Activated T-helper 9 cell treated with anti-CD3 and anti-CD28 coated beads, Interleukin-2, amount 50 U/mL, for 16 hours (primary cell): ENCODE measurements around the gene TUBGCP2.
"Not testable (repeated sequence)": the region's sequence is repeated elsewhere in the genome, so short reads cannot be mapped to it uniquely, and the experiment has no call there.

Experiments
- DNase-seq: peaks from one replicate; pipeline ENCODE4 v3.0.0-alpha.2; 2020; ENCODE audit warnings: low read depth

Gene TUBGCP2

DNA sequence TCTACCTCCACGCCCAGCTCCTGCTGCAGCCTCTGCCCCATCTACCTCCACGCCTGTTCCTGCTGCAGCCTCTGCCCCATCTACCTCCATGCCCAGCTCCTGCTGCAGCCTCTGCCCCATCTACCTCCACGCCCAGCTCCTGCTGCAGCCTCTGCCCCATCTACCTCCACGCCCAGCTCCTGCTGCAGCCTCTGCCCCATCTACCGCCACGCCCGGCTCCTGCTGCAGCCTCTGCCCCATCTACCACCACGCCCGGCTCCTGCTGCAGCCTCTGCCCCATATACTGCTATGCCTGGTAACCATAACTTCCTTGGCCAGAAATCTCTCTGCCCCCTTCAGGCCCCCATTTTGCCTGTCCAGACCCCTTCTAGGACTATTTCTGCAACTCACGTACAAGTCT is 43.6 kb downstream of the TUBGCP2 start:
- DNase-seq: not testable (repeated sequence)

DNA sequence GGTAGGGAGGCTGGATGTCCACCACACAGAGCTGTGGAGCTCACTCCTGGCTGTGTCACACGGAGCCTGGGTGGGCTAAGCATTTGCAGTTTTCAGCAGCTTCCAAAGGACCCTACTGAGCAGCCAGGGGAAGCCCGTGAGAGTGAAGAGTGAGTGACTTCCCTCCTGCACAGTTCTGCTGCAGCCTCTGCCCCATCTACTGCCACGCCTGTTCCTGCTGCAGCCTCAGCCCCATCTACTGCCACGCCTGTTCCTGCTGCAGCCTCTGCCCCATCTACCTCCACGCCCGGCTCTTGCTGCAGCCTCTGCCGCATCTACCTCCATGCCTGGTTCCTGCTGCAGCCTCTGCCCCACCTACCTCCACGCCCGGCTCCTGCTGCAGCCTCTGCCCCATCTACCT is 44.2 kb downstream of the TUBGCP2 start:
- DNase-seq: no peak

DNA sequence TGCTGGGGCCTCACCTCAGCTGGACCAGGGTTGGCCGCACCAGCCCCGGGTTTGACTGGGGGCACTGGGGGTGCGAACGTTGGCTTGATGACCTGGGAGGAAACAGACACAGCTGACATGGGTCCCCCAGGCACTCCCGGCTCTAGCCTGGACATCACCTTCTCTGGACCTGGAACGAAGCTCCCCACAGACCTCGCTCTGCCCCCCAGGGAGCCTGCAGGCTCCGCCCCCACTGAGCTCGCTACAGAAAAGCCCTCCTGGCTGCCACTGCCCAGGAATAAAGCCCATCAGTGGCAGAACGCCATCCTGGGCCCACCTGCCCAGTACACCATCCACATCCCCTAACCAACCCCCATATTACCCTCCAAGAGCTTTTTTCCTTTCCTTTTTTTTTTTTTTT is 45.0 kb downstream of the TUBGCP2 start:
- DNase-seq: no peak

DNA sequence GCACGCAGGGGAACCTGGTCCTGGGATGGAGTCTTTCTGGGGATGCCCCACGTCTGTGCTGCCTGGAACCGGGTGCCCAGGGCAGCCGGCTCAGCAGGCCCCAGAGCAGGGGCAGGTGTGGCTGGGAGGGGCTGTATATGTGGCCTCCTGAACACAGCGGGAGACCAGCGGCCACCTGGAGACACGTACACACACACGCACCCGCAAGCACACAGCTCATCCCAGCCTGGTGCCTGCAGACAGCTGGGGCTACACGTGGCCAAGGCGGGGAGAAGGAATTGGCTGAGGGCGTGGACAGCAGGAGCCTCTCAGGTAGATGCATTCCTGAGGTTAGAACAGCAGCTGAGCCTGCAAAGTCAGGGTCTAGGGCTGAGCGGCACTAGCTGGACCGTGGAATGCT is 46.0 kb downstream of the TUBGCP2 start:
- DNase-seq: no peak

DNA sequence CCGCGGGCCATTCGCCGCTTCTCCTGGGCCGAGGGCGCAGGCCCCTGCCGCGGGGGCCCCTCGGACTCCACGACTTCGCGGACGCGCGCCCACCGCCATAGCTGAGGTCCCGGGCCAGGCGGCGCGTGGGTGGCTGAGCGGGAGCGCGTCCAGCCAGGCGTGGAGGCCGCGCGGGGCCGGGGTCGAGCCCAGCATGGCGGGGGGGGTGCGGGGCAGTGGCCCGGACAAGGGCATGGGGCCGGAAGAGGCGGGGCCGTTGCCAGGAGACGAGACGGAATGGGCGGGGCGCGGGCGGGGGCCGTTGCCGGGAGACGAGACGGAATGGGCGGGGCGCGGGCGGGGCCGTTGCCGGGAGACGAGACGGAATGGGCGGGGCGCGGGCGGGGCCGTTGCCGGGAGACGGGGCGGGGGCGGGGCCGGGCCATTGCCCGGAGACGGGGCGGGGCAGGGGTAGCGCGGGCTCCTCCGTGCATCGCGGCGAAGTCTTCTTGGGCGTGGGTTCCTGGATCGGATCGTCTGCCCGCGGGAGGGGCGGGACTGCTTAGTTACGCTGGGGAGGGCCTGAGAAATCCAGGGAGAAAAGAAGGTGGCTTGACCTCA is 46.8 kb downstream of the TUBGCP2 start:
- DNase-seq: peak; percentile 83

DNA sequence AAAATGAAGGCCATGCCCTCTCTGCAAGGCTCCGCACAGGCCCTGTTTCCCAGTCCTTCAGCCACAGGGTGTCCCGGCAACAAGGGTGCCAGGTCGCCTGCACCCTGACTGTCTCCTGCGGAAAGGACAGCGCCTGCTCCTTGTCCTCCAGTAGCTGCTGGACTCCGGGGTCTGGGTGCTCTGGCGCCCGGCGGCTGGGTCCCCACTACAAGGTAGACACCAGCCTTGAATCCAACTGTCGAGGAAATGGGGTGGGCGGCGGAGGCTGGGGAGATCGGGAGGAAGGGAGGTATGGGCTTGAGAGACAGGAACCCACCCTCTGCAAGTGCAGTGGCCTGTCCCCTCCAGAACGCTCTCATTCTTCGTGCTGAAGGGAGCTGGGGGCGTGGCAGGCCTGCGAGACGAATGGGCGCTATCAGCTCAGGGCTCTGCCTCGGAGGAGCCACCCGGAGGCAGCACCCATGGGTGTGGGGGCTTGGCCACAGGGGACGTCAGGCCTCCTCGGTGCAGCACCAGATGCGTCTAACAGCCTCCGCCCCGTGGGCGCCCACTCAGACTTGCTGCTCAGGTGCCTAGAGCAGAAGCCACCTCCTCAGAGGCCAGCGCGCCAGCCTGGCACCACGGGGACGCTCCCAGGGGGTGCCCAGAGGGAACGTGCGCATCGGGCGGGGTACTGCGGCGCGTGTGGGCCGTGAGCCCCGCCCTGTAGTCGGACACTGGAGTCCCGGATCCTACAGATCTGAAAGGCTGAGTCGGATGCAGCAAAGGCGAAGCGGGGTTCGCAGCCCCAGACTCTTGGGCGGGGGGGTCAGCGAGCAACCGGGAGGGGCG is 47.6 kb downstream of the TUBGCP2 start:
- peak; percentile 51 for DNase-seq

DNA sequence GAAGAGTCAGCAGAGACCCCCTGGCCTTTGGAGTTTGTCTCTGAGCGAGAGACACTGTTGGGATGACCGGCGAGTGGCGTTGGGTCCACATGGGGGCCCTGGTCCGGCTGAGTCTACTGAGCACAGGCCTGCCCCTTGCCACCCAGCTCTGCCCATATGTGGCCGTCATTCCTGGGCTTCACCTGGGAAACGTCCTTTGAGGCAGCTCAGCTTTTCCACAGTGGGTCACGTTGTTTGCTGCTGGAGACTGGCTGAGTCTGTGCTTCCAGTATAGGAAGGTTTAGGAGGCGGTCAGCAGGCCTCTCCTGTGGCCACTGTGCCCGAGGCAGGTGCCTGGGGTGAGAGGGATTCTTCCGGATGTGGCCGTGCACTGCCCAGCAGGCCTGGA is 49.1 kb downstream of the TUBGCP2 start:
- no peak for DNase-seq

DNA sequence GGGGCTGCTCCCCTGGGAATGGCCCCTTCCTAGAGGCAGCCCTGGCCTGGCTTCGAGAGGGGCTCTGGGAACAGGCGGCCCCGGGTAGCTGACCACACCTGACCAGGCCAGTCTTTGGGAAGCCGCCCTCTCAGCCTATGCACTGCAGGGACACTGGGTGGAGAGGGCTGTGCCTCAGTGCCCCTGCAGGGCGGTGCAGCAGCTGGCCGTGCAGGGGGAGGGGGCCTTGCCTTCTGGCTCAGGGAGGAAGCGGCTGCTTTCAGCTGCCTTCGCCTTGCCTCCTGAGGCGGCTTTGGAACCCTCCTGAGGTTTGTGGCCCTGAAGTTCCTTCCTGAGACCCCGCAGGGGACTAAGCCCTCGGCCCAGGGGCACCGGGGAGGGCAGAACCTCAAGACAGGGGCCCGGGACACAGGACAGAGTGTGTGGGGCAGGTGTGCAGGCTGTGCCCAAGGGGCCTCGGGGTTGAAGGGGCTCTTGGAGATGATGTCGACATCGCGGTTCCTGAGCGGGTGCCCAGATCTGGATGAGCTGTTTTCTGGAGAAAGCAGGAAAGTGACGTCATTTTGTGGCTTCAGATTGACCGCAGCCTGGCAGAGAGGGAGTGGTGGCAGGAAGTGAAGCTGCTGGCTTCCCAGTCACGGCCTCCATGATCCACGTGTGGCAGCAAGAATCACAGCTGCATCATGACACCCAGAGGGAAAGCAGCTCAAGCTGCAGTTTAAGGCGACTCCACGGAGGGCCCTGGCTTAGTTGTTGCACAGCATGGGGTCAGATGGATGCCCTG is 49.7 kb downstream of the TUBGCP2 start:
- DNase-seq: peak; percentile 77

DNA sequence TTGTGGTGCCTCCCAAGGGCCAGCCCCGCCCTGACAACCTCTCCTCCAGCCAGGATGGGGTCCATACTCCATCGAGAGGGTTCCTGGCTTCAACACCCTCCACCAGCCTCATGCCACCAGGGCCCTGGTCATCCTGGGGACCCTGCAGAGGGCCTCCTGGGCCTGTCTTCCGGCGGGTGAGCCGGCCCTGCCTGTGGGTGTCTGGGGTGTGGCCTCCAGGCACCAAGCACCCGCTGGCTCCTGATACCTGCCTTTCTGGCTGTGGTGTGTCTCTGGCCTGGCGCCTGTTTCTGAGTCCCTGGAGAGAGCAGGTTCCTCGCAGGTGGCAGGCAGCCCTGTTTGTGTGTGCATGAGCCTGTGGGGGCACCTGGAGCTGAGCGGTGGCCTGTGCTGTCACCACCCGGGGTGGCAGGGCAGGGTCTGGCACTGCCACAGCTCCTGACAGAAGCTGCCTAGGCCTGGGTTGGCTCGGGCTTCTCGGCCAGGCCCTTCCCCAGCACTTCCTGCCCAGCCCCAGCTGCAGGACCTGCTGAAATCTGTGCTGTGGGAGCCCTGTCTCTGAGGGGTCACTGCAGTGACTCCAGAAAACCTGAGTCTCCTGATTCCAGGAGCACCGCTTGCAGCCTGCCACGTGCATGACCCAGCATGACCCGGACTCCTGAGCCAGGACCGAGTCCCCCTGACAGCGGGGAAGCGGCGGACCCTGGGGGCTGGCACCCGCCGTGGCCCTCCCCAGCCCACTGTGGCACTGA is 50.4 kb downstream of the TUBGCP2 start:
- no peak for DNase-seq

DNA sequence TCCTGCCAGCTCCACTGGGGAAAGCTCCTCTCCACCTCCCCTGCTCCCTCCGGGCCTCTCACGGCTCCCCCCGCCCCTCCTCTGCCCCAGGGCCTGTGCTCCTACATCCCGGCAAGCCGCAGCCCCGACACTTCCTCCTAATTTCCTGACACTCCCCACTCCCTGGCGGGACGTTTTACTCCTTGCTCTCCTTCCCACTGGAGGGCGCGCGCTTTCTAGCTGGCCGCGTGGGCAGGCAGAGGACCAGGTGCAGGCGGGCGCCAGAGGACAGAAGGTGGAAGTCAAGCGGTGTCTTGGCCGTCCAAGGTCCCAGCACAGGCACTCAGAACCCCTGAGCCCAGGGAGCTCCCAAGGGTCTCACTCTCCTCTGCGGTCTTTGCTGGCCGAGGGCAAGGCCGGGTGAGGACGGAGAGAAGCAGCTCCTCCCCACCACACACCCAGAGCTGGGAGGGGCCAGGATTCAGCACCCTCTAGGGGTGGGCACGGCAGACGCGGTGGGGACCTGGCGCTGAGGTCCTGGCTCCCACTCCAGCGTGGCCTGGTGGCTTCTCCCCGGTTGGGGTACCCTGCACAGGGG is 51.1 kb downstream of the TUBGCP2 start:
- DNase-seq: no peak

DNA sequence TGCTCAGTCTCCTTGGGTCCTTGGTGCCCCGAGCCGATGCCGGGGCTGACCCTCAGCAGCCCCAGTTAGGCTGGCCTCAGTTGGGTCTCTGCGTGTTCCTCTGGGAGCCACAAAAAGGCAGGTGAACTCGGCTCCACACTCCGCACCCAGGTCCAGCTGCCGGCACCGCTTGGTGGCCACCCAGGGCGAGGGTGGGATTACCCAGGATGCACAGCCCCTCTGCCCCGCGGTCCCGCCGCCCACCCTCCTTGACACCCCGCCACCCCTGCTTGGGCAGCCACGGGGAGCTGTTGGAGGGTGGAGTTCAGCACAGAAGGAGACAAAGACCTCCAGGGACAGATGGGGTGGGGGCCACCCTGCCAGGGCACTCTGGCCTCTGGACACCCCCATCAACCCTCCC is 53.3 kb downstream of the TUBGCP2 start:
- no peak for DNase-seq

DNA sequence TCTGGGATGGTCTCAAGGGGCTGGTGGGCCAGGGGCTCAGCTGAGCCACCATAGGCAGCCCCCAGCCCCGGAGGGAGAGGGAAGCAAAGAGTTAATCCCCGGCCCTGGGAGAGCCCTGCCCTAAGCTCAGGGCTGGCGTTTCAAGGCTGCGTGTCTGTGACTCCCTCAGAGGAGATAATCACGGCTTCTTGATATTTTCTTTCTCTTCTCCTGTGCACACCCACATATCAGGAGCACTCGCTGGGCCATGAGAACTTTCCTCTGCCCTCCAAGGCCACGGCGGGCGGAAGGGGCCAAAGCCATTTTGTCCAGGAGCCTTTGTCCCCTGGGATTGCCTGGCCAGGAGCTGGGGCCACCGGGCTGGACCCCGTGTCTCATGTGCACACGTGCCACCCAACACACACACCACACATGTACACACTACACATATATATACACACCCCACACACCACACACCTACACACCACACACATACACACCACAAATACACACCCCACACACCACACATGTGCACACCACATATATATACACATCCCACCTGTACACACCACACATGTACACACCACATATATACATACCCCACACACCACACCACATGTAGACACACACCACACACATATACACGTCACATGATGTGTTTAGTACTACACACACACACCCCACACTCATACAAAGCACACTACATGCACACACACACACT is 54.1 kb downstream of the TUBGCP2 start:
- no peak for DNase-seq

DNA sequence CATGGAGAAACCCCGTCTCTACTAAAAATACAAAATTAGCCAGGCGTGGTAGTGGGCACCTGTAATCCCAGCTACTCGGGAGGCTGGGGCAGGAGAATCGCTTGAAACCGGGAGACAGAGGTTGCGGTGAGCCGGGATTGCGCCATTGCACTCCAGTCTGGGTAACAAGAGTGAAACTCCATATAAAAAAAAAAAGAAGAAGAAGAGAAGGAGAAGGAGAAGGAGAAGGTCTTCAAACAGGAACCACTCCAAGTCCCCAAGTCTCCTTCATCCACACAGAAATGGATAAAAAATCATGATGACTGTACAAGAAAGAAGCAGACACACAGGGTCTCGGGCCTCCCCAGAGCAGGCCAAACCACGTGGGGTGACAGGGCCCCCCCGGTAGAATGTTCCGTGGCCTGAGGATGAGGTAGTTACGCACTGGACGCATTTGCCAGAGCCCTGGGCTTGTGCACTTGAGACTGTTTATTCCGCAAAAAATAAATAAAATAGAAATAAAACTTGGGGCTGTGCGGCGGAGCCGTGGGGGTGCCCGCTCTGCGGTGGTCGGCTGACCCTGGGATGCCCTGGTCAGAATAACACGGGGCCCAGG is 55.2 kb downstream of the TUBGCP2 start:
- DNase-seq: no peak

DNA sequence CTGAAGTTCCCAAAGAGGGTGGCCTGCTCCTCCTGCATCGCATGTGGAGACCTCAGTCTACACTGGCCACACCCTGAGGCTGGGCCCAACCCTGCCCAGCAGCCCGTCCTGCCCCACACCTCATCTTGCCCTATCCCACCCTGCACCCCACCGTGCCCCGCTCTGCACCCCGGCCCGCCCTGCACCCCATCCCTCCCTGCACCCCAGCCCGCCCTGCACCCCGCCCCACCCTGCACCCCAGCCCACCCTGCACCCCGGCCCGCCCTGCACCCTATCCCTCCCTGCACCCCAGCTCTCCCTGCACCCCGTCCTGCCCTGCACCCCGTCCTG is 56.5 kb downstream of the TUBGCP2 start:
- DNase-seq: no peak

DNA sequence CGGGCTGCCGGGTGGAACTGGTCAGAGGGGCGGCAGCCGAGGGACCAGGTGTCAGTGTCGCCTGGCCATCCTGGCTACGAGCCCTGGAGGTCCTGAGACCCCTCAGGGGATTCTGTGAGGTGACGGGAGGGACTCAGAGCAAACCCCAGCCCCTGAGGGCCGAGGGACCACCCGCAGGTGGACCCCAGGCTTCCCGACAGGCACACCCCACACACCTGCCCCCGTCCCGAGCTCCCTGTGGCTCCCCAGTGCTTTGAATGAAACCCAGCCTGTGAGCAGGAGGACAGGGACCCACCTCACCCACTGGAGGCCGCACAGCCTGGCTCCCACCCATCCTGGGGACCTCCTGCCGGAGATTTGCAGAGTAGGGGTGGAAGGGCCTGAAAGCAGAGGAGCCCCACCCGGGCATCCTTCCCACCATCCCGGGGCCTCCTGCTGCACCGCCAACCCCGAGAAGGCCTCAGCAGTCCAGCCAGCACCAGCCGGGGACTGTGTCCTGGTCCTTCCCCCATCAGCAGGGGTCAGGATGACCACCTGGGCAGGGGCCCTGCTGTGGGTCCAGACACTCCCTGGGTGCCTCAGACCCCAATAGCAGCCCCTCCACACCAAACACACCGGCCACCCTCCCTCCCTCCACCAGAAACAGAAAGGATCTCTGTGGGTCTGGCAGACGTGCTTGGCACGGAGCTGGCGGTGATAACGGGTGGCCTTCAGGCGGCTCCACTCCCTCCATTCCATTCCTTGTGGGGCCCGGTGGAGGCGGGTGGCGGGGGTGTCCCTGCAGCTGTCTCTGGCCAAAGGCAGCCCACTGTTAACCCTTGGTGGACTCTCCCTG is 57.1 kb downstream of the TUBGCP2 start:
- DNase-seq: no peak

DNA sequence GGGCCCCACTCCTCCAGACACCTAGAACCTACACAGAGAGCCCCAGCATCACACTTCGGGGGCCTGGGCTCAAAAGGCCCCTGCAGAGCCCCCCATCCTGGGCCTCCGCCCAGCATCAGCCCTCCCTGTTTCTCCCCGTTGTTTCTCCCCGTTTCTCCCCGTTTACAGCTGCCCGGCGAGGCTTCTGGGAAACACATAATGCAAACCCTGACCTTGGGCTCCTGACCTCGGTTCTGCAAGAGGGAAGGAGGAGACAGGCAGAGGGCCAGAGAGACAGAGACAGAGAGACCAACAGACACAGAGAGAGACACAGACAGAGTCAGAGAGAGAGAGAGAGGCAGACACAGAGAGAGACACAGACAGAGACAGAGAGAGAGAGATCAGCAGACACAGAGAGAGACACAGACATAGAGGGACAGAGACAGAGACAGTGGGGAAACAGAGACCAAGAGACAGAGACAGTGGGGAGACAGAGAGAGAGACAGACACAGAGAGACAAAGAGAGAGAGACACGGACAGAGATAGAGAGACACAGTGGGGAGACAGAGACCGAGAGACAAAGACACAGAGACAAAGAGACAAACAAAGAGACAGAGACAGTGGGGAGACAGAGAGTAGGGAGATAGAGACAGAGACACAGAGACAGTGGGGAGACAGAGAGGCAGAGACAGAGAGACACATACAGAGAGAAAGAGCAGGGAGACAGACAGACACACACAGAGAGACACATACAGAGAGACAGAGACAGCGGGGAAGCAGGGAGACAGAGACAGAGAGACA is 58.5 kb downstream of the TUBGCP2 start:
- no peak for DNase-seq

DNA sequence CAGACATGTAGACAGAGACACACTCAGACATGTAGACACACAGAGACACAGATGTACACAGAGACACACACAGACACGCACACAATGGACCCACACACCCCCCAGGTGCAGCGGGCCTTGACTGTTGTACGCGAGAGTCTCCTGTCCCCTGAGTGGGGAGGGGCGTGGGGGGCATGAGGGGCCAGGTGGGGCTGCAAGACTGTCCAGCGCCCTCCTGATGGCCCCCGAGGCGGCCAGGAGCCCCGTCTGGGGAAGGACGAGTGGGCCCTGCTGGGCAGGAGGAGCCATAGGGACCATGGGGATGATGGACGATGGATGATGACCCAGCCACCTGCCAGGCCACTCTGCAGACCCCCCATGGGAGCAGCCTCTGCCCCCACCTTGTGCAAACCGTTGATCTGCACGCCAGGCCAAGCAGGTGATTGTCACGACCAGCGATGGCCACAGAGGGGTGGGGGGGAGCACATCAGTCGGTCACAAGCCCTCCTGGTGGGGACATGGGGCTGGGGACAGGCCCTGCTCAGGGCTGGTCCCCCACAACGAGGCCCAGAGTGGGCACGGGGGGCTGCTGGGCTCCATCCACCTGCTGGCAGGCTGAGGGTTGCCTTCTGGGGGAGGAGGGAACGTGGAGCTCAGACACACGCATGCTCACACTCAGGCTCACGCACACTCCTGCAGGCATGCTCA is 59.4 kb downstream of the TUBGCP2 start:
- no peak for DNase-seq

DNA sequence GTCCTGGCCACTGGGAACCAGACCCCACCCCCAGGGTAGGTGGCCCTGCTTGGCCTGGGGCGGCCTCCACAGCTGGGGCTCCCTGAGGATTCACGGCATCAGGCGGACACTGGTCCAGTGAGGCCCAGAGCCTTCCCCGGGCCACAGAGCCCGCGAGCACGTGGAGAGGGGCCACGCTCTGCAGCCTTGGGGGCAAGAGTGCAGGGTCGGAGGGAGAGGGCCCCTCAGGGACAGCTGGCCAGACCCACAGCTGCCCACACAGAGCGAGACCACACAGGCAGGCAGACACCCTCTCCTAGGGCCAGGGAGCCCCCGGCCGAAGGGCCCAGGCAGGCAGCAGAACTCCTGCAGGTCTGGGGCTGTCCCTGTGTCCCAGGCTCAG is 60.3 kb downstream of the TUBGCP2 start:
- DNase-seq: no peak
